K562 treated with DMSO at 1 percent for 4 hours (cell line): ENCODE measurements around the gene MID1IP1. TPM values are rescaled to one million over a fixed set of nuclear protein-coding genes. Genes with fewer than 3 reads are reported as not detected.

Experiments used
- total RNA-seq: library from RNA; unstranded; fragments of 300-600 nt; gene quantifications from 2 replicates; pipeline ENCODE4 v1.2.3, GENCODE V29; 2022; ENCODE audit not compliant: insufficient read depth

MID1IP1 gene
- total RNA-seq, result 82.7 and 86.7 TPM in 2 replicates

DNA sequence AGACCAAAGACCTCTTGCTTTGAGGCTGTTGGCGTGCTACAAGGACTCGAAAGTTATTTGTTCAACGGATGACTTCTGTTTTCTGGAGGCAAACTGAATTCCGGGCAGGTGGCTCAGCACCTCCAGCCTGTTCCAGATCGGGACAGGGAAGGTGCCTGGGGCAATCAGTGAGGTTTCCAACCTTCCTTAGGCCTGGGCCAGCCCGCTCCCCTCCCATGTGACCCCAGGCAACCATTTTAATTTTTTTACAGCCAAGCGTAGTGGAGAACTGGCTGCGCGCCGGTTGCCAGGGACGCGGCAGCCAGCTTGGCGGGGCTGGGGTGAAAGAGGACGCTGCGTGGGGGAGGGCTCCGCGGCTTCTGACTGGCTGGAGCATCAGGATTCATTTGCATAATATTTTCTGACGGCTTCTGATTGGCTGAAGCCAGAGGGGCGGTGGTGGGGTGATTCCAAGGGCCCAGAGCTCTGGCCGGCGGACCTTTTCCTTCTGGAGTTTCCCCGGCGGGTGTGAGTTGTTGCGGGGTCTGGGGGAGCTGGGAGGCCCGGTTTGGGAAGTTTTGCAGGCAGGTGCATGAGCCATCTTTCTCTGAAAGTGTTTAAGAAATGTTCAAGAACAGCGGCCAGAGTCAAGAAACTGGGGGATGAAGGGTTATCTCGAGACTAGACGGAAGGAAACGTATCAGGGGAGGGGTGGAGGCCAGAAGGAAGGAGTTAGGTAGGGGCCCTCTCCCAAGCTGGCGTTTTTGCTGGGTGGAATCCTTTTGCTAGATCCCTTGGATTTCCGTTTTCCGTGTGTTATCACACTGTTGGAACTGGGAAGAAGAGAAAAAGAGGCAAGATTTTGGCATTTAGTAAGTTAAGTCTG, at the start of gene MID1IP1:
Gene MID1IP1, plus strand, starts transcription at position 479 of the 865 bp plus-strand sequence. CDS start 3,488 bp downstream, outside the sequence.

Other genes starting within 250 kb of the MID1IP1 start
- gene TSPAN7, start 239.9 kb upstream of the MID1IP1 start, total RNA-seq, result not detected in 2 replicates